Neuronal stem cell (in vitro differentiated cells): ENCODE results near the gene SPECC1.

Experiments
- DNase-seq: peaks from one replicate; pipeline ENCODE4 v3.0.0-alpha.2; 2013; ENCODE audit warnings: low spot score
- H2AFZ ChIP-seq: one replicate; pipeline ENCODE4 v1.6.1; 2013; ENCODE audit warnings: mild to moderate bottlenecking, low read length, inconsistent platforms
- H2AK5ac ChIP-seq: 2 replicates; pipeline ENCODE4 v1.6.1; 2013; ENCODE audit warnings: low read depth, mild to moderate bottlenecking, inconsistent platforms, low read length, moderate library complexity, mixed read lengths
- H2BK120ac ChIP-seq: 2 replicates; pipeline ENCODE4 v1.6.1; 2013; ENCODE audit warnings: low read depth, mild to moderate bottlenecking, inconsistent platforms, low read length, moderate library complexity, mixed read lengths
- H2BK12ac ChIP-seq: one replicate; pipeline ENCODE4 v1.6.1; 2013; ENCODE audit warnings: low read length, inconsistent platforms
- H2BK15ac ChIP-seq: 2 replicates; pipeline ENCODE4 v1.6.1; 2013; ENCODE audit warnings: mild to moderate bottlenecking, low read length, inconsistent platforms, mixed read lengths
- H2BK5ac ChIP-seq: one replicate; pipeline ENCODE4 v1.6.1; 2013; ENCODE audit warnings: inconsistent platforms, mild to moderate bottlenecking, low read length, moderate library complexity
- H3K14ac ChIP-seq: one replicate; pipeline ENCODE4 v1.6.1; 2013; ENCODE audit warnings: low read length, inconsistent platforms
- H3K18ac ChIP-seq: 2 replicates; pipeline ENCODE4 v1.6.1; 2013; ENCODE audit warnings: low read length, inconsistent platforms
- H3K23ac ChIP-seq: 2 replicates; pipeline ENCODE4 v1.6.1; 2013; ENCODE audit warnings: low read depth, mild to moderate bottlenecking, mixed read lengths, low read length, inconsistent platforms; ENCODE audit not compliant: poor library complexity
- H3K27ac ChIP-seq: replicated peaks from 3 replicates; pipeline ENCODE4 v1.5.1; 2013; ENCODE audit warnings: low read length, inconsistent platforms
- H3K27me3 ChIP-seq, 3 experiments: 2 replicates each; pipeline ENCODE4 v1.6.1; 2013; ENCODE audit warnings: low read length in 3 of 3, mild to moderate bottlenecking in 2 of 3, inconsistent platforms in 1 of 3, low read depth in 1 of 3, mixed read lengths in 1 of 3, moderate library complexity in 1 of 3; ENCODE audit not compliant: control insufficient read depth in 3 of 3, insufficient read depth in 3 of 3
- H3K36me3 ChIP-seq, 2 donors: replicated peaks in 1 of 2; 2 replicates each; pipeline ENCODE4 v1.6.1; 2013; ENCODE audit warnings: low read length in 2 of 2; ENCODE audit not compliant: control insufficient read depth in 2 of 2, insufficient read depth in 2 of 2
- H3K4ac ChIP-seq: 2 replicates; pipeline ENCODE4 v1.6.1; 2013; ENCODE audit warnings: inconsistent platforms, mild to moderate bottlenecking, low read length, moderate library complexity
- H3K4me1 ChIP-seq, 2 donors: 1 replicate in 1 of 2; 2 replicates in 1 of 2; pipeline ENCODE4 v1.6.1; 2013; ENCODE audit warnings: low read length in 2 of 2, low read depth in 1 of 2; ENCODE audit not compliant: control insufficient read depth in 2 of 2, insufficient read depth in 1 of 2
- H3K4me2 ChIP-seq: one replicate; pipeline ENCODE4 v1.6.1; 2013; ENCODE audit warnings: mild to moderate bottlenecking, low read length, inconsistent platforms; ENCODE audit not compliant: insufficient read depth, poor library complexity, severe bottlenecking
- H3K4me3 ChIP-seq, 2 donors: 2 replicates each; pipeline ENCODE4 v1.5.1; 2013; ENCODE audit warnings: low read length in 2 of 2, mild to moderate bottlenecking in 2 of 2, inconsistent platforms in 1 of 2, moderate library complexity in 1 of 2
- H3K79me1 ChIP-seq: one replicate; pipeline ENCODE4 v1.6.1; 2013; ENCODE audit warnings: low read depth, mild to moderate bottlenecking, inconsistent platforms, low read length, moderate library complexity
- H3K9ac ChIP-seq: one replicate; pipeline ENCODE4 v1.6.1; 2013; ENCODE audit warnings: mild to moderate bottlenecking, low read depth, low read length, inconsistent platforms; ENCODE audit not compliant: poor library complexity
- H3K9me3 ChIP-seq, 2 donors: replicated peaks in 1 of 2; 2 replicates each; pipeline versions ENCODE3 to v1.6.1; 2013; ENCODE audit warnings: low read length in 2 of 2, mild to moderate bottlenecking in 2 of 2, inconsistent platforms in 1 of 2, low read depth in 1 of 2, mixed read lengths in 1 of 2, moderate library complexity in 1 of 2; ENCODE audit not compliant: control insufficient read depth in 2 of 2, insufficient read depth in 1 of 2
- H4K8ac ChIP-seq: one replicate; pipeline ENCODE4 v1.6.1; 2013; ENCODE audit warnings: low read depth, mild to moderate bottlenecking, inconsistent platforms, low read length, moderate library complexity
- H4K91ac ChIP-seq: one replicate; pipeline ENCODE4 v1.6.1; 2013; ENCODE audit warnings: low read length, low read depth, mild to moderate bottlenecking, inconsistent platforms; ENCODE audit not compliant: poor library complexity
- WGBS, 2 donors: extraction: QIAGEN DNeasy Blood & Tissue Kit; methylation state at CpG; one replicate each; pipeline ENCODE4 v1.1.7; 2013; ENCODE audit warnings: missing lambda C conversion rate in 2 of 2, mixed read lengths in 1 of 2; ENCODE audit not compliant: insufficient read length in 2 of 2, insufficient replicate concordance in 1 of 2; ENCODE audit errors: extremely low coverage in 2 of 2; 5-methylcytosine and 5-hydroxymethylcytosine counted together

Gene SPECC1

DNA sequence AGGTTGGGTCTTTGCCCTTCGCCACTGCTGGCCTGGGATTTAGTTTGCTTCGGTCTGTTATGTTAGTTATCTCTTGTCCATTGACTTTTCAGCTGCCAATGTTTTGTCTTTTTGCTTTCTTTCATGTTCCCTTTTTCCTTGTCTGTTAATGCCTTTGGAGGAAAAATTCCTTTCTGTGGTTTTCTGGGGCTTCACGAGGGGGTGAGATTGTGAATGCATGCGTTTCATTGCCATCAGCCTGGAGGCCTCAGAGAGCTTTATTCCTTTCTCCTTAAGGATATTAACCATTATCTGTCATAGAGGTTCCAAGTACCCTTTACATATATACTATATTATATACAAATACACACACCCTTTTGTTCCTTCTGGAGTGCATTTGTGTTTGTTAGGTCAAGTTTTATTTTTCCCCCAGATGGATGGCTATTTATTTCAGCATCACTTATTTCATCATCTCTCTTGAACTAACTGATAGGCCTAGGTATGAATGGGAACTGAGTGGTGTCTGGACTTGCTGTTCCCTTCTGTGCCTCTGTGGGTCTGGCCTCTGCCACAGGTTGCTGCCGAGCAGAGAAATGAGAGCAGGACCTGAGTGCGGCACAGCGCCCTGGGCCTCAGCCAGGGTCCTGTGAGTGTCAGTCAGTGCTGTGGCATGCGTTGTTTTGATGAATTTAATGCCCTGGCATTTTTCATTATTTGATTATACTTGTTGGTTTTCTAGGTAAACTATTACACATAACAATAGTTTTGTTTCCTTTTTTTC lies 264.8 kb downstream of the SPECC1 start:
- Histone ChIP-seq H2AFZ (no peak overlapping the region), H3K27me3 (no peaks in the 10 kb centered on the region), H3K14ac (no peak overlapping the region), H3K36me3 (peaks cover 2 to 10% of the 10 kb centered on the region in 2 donors), H4K91ac (no peak overlapping the region), H3K79me1 (no peaks in the 10 kb centered on the region), H2BK120ac (no peak overlapping the region), H3K9me3 (peaks cover 0 to 7% of the 10 kb centered on the region in 2 donors), H2BK15ac (no peak overlapping the region), H3K4me1 (peaks cover under 1 to 7% of the 10 kb centered on the region in 2 donors), H3K9ac (no peak overlapping the region), H3K23ac (no peak overlapping the region), H3K18ac (no peak overlapping the region), H2BK5ac (no peak overlapping the region), H3K4me2 (no peak overlapping the region), H2AK5ac (no peak overlapping the region), H4K8ac (no peak overlapping the region), H3K4me3 (no peak overlapping the region), H3K27ac (no peak overlapping the region), H3K4ac (no peak overlapping the region), H2BK12ac (no peak overlapping the region)
- WGBS, 2 donors: no CpG with 5 or more reads among the region's 8 CpGs
- DNase-seq: no peak

DNA sequence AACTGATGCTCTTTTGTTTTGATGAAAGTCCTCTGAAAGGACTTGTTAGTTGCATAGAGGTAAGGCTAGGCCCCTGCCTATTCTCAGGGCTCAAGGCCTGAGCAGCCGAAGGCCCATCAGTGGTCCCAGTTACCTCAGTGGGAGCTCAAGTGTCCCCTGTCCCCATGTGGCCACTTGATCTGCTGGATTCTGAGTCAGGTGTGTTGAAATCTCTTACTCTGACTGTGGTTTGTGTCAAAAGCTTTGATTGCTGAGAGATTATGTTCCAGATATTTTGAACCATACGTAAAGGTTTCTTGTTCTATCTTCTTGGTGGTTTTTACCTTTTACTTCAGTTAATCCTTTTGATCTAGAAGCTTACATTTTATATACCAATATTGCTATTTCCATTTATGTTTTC lies 266.5 kb downstream of the SPECC1 start:
- no peak overlapping the region for H3K4me3 ChIP-seq
- H3K4me2 ChIP-seq: no peak overlapping the region
- H2AFZ ChIP-seq: no peak overlapping the region
- WGBS, 2 donors: no CpG with 5 or more reads among the region's 2 CpGs
- H3K23ac ChIP-seq: no peak overlapping the region
- no peak overlapping the region for H3K18ac ChIP-seq
- no peak overlapping the region for H2BK12ac ChIP-seq
- H3K36me3 ChIP-seq: peaks cover 4 to 14% of the 10 kb centered on the region in 2 donors
- no peak overlapping the region for H3K14ac ChIP-seq
- no peak overlapping the region for H3K4ac ChIP-seq
- DNase-seq: no peak
- H3K27ac ChIP-seq: no peak overlapping the region
- H4K91ac ChIP-seq: no peak overlapping the region
- H2BK15ac ChIP-seq: no peak overlapping the region
- H3K9ac ChIP-seq: no peak overlapping the region
- no peak overlapping the region for H2AK5ac ChIP-seq
- H4K8ac ChIP-seq: no peak overlapping the region
- H3K9me3 ChIP-seq: peaks cover 0 to 7% of the 10 kb centered on the region in 2 donors
- no peaks in the 10 kb centered on the region for H3K79me1 ChIP-seq
- H2BK120ac ChIP-seq: no peak overlapping the region
- H3K27me3 ChIP-seq: no peaks in the 10 kb centered on the region
- peaks cover 0 to 7% of the 10 kb centered on the region in 2 donors for H3K4me1 ChIP-seq
- H2BK5ac ChIP-seq: no peak overlapping the region

DNA sequence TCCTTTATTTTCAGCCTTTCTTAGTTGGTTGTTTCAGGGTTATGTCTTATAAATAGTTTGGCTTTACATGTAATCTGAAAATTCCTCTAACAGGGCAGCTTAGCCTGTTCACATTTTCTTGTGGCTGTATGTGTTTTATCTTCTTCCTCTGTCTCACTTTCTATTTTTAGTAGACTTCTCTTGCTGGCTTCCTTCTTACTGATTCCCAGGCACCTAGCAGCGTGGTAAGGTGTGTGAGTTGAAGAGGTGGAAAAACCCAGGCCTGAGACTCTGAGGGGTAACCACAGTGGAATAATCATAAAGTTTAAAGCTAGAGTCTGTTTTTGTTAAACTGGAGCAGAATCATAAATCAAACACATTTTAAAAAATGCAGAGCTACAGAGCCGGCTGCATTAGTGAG lies 267.3 kb downstream of the SPECC1 start:
- no peak overlapping the region for H3K9ac ChIP-seq
- peaks cover 0 to 7% of the 10 kb centered on the region in 2 donors for H3K9me3 ChIP-seq
- H3K23ac ChIP-seq: no peak overlapping the region
- DNase-seq: no peak
- H4K8ac ChIP-seq: no peak overlapping the region
- no peak overlapping the region for H2BK12ac ChIP-seq
- H2BK5ac ChIP-seq: no peak overlapping the region
- no peak overlapping the region for H3K4me2 ChIP-seq
- H2AFZ ChIP-seq: no peak overlapping the region
- no peaks in the 10 kb centered on the region for H3K79me1 ChIP-seq
- no peak overlapping the region for H3K18ac ChIP-seq
- H3K36me3 ChIP-seq: peaks cover 6 to 17% of the 10 kb centered on the region in 2 donors
- H3K27me3 ChIP-seq: no peaks in the 10 kb centered on the region
- no peak overlapping the region for H3K4me3 ChIP-seq
- no peak overlapping the region for H2AK5ac ChIP-seq
- H3K4ac ChIP-seq: no peak overlapping the region
- no CpG with 5 or more reads among the region's 2 CpGs for WGBS, 2 donors
- H3K27ac ChIP-seq: no peak overlapping the region
- no peak overlapping the region for H3K14ac ChIP-seq
- no peak overlapping the region for H2BK120ac ChIP-seq
- no peak overlapping the region for H4K91ac ChIP-seq
- peaks cover 0 to 1% of the 10 kb centered on the region in 2 donors for H3K4me1 ChIP-seq
- H2BK15ac ChIP-seq: no peak overlapping the region

DNA sequence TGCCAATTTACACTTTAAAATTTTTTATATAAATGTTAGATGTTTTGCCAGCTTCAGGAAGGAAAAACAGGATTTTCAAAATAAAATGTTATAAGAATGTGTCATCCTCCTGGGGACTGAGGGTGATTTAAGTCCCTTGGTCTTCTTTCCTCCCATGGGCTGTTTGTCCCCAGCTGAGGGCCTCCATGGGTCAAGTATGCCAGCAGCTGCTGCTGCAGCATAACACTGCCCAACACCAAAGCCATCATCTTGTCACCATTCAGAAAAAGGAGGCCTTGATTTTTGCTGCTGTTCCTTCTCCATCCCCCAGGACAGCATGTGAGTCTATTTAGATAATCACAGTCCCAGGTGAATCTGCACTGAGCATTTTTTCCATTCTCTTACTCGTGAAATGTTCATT lies 269.6 kb downstream of the SPECC1 start:
- Histone ChIP-seq H3K9ac (no peak overlapping the region), H2BK120ac (no peak overlapping the region), H3K4me3 (no peak overlapping the region), H2BK5ac (no peak overlapping the region), H3K79me1 (peaks cover 2% of the 10 kb centered on the region), H3K4me2 (no peak overlapping the region), H2BK15ac (no peak overlapping the region), H3K36me3 (peaks cover 5 to 12% of the 10 kb centered on the region in 2 donors), H2BK12ac (no peak overlapping the region), H4K8ac (no peak overlapping the region), H3K14ac (no peak overlapping the region), H3K4me1 (no peaks in the 10 kb centered on the region), H3K4ac (no peak overlapping the region), H4K91ac (no peak overlapping the region), H3K18ac (no peak overlapping the region), H2AFZ (no peak overlapping the region), H3K27me3 (no peaks in the 10 kb centered on the region), H2AK5ac (no peak overlapping the region), H3K23ac (no peak overlapping the region), H3K27ac (no peak overlapping the region), H3K9me3 (no peaks in the 10 kb centered on the region)
- DNase-seq: no peak
- WGBS, 2 donors: no CpG with 5 or more reads among the region's 1 CpG
